Cortex of kidney (tissue), 1 donor: ENCODE data around the gene CDC20.

Source experiments
- DNase-seq: peaks from one replicate; lab custom pipeline; 2025; lab: John Stamatoyannopoulos, UW

The CDC20 gene

GRCh38 chr1:43329995-43330751, 28.6 kb upstream of the CDC20 start:
- no peak for DNase-seq

GRCh38 chr1:43331688-43332087, 27.1 kb upstream of the CDC20 start:
- DNase-seq: no peak

DNA sequence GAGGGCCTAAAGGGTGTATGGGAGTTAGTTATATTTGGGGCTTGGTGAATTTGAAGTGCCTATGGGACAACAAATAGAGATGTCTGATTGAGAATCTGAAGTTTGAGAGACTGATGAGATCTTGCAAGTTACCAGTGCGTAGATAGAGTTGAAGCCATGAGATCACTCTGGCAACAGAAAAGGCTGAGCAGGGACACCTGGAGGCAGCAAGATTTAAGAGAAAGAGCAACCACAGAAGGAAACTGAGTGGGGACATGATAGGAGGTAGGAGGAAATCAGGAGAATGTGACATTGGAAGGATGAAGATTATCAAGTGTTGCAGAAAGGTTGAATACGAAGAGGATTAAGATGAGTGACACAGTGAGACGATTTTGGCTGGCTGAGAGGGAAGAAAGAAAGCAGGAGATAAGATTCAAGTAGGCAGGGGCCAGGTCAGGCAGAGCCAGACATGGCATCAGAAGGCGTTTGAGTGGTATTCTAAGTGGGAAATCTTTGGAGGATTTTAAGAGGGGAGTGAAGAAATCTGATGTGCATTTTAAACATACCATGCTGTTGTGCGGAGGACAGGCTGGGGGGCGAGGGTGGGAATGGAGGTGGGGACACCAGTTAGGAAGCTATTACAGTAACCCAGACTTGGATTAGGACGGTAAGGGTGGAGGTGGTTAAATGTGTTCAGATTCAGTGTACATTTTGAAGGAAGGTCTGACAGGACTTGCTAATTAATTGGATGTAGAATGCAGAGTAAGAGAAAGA, 24.2 kb upstream of the CDC20 start:
- DNase-seq: no peak

DNA sequence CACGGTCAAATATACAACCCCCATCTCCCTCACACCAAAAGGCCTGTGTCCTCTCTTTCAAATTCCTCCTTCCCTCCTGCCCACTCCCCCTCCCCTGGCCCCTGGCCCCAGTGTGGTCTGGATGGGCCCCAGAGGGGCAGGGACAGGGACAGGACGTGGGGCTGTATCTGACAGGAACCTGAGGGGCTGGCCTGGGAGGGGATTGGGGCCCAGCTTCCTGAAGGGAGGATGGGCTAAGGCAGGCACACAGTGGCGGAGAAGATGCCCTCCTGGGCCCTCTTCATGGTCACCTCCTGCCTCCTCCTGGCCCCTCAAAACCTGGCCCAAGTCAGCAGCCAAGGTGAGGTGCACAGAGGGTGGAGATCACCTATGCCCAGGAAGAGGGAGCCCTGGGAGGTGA, 21.2 kb upstream of the CDC20 start, which contains the start of gene MPL:
Gene MPL (plus strand): TSS at position 231 of the 400 bp plus-strand sequence. CDS start 31 bp downstream, at position 262.
- DNase-seq: no peak

- DNase-seq: no peak
These were observed 20.8 kb upstream of the CDC20 start for GRCh38 chr1:43338001-43338400.

DNA sequence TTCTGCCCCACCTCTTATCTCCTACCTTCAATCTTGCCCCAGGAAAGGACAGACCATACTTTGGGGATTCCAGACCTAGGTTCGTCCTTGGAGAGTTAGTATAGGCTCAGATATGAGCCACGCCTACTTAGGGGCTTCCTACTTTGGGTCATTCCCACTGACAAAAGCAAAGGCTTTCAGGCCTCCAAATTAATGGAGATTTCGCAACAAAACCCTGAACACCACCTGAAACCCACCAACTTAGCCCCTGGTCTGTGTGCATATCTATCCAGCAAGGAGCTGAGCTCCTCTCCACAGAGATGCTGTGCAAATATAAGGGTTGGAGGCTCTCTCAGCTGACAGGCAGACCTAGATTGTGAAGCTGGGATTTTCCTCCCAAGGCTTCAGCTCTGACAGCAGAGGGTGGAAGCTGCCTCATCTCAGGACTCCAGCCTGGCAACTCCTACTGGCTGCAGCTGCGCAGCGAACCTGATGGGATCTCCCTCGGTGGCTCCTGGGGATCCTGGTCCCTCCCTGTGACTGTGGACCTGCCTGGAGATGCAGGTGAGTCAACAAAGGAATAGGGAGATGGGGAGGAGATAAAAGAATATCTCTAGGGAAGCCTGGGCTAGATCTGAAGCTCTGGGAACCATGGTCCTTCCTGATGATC, 19.1 kb upstream of the CDC20 start:
- no peak for DNase-seq

DNA sequence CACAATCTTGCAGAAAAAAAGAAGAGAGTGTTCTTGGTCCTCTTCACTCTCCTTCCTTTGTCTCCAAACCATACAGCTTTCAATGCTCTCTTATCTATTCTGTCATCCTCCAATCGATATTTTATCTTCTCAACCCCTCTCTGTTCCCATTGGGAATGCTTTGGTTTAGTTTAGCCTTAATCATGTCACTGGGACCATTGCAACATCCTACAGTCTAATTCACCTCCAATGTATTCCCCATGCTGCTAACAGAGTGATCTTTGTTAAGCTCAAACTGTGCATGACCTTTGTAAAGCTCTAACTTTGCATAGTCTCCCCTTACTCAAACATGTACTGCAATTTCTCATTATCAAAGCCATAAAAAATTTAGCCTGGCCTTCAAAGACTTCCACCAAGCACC, 18.2 kb upstream of the CDC20 start:
- DNase-seq: no peak

- no peak for DNase-seq
These were observed 14.4 kb upstream of the CDC20 start for GRCh38 chr1:43344267-43344850.

GRCh38 chr1:43345120-43345519, 13.7 kb upstream of the CDC20 start:
- DNase-seq: no peak

DNA sequence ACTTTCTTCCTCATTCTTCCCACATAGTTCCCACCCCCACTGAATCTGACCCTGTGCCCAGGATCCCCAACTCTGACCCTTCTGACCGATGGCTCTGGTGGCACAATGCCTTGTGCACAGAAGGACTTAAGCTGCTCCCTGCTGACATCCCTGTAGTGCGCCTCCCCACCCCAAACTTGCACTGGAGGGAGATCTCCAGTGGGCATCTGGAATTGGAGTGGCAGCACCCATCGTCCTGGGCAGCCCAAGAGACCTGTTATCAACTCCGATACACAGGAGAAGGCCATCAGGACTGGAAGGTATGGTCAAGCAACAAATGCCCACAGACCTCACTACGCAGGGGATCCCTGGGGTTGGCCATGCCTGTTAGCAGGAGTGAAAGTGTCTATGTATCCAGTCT, 12.1 kb upstream of the CDC20 start:
- DNase-seq: no peak

- DNase-seq: no peak
These were observed 10.4 kb upstream of the CDC20 start for GRCh38 chr1:43348343-43348808.

DNA sequence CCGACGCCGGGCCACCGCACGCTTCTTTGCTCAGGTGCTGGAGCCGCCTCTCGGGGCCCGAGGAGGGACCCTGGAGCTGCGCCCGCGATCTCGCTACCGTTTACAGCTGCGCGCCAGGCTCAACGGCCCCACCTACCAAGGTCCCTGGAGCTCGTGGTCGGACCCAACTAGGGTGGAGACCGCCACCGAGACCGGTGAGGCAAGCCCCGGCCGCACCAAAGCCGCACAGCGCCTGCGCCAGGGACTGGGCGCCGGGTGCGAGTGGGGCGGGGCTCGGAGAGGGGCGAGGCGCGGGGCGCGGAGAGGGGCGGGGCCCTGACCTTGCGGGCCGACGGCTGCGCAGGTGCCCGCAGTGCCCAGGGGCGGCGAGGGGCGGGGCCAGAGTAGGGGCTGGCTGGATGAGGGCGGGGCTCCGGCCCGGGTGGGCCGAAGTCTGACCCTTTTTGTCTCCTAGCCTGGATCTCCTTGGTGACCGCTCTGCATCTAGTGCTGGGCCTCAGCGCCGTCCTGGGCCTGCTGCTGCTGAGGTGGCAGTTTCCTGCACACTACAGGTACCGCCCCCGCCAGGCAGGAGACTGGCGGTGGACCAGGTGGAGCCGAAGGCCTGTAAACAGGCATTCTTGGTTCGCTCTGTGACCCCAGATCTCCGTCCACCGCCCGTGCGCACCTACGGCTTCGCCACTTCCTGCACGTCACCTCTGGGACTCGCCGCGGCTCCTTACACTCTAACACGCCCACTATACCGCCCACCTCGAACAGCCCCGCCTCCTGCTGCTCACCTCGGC, 9.8 kb upstream of the CDC20 start:
- DNase-seq: peak; percentile 40

DNA sequence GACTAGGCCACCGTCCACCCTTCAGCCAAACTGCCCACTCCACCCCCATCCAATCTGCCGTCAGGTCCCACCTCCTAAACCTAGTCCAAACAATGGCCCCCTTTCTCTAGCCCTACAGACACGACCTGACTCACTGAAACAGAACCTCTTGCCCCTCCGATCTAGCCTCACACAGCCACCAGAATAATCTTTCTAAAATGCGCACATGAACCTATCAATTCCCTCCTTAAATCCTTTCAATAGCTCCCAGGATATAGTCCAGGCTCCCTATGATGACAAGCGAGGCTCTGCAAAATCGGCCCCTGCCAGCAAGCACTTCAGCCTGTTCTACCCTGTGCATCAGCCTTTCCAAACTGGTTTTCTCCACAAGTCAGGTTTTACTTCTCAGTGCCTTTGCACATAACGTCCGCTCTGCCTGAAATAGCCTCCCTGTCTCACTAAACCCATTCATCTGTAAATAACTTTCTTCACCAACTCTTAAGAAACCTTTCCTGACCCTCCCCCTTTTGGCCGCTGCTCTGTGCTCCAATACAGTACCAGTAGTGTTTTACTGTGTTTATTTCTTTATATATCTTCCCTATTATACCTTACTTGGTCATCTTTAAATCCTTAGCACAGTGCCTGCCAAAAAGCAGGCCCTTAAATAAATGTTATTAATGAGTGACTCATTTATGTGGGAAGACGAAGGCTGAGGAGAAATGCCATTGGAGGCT, 9.0 kb upstream of the CDC20 start:
- no peak for DNase-seq

- no peak for DNase-seq
These were observed 7.8 kb upstream of the CDC20 start for GRCh38 chr1:43350976-43351375.

DNA sequence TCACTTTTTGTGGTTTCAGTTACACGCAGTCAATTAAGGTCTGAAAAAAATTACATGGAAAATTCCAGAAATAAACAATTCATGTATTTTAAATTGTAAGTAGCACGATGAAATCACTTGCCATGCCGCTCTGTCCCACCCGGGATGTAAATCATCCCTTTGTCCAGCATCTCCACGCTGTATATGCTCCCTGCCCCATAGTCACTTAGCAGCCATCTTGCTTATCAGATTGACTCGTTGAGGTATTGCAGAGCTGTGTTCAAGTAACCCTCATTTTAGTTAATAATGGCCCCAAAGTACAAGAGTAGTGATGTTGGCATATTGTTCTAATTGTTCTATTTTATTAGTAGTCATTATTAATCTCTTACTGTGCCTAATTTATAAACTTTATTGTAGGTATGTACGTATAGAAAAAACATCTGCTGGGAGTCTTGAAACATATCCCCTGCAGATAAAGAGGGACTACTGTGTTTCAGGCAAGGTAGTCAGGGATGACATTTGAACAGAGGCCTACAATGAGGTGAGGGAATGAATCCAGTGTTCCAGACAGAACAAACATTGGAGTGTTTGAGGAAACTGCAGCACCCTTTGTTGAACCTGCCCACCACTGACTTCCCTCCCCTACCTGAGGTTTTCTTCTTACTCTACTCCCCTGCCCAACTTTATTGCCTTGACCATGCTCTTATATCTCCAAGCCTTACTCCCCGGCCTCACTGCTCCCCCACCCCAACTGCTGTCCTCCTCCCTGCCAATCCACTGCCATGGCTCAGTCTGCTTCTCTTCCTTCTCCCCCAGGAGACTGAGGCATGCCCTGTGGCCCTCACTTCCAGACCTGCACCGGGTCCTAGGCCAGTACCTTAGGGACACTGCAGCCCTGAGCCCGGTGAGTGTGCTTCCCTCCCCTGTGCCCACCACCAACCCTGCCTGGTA, 7.1 kb upstream of the CDC20 start:
- DNase-seq: no peak

DNA sequence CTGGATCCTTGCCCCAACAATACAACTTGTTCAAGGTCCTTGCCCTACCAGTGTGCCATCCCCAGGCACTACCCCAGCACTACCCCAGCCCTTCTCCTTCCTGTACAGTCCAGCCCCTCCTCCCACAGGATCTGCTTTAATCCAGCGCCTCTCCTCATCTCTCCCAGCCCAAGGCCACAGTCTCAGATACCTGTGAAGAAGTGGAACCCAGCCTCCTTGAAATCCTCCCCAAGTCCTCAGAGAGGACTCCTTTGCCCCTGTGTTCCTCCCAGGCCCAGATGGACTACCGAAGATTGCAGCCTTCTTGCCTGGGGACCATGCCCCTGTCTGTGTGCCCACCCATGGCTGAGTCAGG, 6.5 kb upstream of the CDC20 start:
- no peak for DNase-seq

DNA sequence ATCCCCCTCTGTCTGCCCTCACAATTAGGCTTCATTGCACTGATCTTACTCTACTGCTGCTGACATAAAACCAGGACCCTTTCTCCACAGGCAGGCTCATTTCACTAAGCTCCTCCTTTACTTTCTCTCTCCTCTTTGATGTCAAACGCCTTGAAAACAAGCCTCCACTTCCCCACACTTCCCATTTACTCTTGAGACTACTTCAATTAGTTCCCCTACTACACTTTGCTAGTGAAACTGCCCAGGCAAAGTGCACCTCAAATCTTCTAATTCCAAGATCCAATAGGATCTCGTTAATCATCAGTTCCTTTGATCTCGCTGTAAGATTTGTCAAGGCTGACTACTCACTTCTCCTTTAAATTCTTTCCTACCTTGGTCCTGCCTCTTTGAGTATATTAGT, 5.9 kb upstream of the CDC20 start:
- no peak for DNase-seq

- DNase-seq: no peak
These were observed 4.3 kb upstream of the CDC20 start for GRCh38 chr1:43354471-43354870.

GRCh38 chr1:43354936-43355335, 3.8 kb upstream of the CDC20 start:
- DNase-seq: no peak

DNA sequence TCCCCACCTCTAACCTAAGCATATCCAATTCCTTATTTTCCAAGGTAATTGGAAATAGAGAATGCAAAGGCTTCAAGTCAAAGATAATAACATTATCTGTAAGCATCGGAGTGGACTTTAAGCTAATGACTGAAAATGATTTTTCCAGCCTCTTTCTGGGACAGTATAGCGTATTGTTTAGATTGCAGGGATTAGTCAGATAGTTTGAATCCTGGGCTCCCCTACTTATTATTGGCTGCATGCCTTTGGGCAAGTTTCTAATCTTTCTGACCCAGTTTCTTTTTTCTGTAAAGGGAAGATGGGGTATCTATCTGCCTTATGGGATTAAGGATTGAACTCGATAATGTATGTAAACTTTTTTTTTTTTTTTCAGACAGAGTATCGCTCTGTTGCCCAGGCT, 1.5 kb upstream of the CDC20 start:
- no peak for DNase-seq
